ENCODE measurements around the gene HEXA. TPM values are rescaled to one million over a fixed set of nuclear protein-coding genes. Genes with fewer than 3 reads are reported as not detected.
A peak's percentile ranks its signal among the peaks of the same experiment; 100 is the strongest.
"Not testable (repeated sequence)": the region's sequence is repeated elsewhere in the genome, so short reads cannot be mapped to it uniquely, and the experiment has no call there.

Gene HEXA
- 10 to 100 TPM; 35.7 to 61.2 (median 48.3) TPM for total RNA-seq

DNA sequence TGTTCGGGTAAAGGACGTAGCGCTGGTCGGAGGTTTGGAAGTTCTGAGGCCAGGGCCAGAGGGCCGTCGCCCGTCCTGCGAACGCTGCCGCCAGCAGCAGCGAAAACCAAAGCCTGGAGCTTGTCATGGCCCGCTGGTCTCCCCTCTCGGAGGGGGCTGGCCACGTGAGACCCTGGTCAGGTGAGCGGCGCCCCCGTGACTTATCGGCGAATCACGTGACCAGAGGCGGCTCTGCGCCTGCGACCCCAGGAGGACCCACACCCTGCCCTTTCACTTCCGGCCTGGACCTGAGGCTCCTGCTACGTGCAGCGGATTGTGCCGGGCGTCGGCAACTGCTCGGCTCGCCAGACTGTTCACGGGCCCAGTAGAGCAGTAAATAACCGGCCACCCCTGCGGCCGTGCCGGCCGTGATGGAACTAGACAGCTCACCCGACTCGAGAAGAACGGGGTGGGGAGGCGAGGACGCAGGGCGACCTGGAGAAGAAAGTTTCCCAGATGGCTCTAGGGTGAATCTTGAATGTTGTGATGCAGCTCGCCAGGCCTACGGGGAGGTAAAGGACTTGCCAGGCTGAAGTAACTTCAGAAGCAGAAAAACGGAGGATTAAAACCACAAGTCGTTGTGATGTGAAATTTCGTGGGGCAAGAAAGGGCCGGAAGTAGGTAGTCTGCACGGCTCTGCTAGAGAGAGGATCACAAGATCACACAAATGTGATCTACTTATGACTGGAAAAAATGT is at the start of gene HEXA:
HEXA (minus strand) TSS at position 169 of the 736 bp plus-strand sequence; CDS start at position 127, 42 bp downstream.
- DNase-seq (ENCODE audit: low spot score in 2 of 2), result peak; percentile 94 to 99
- intact Hi-C loops (cut with DNase I; ENCODE audit: low total_unique reads), result no loop called here
- 0 to 1% methylated on average over 36 to 39 of the region's 50 CpGs for WGBS, 2 donors
- TF ChIP-seq POLR2A (IDR thresholded peaks at IDR 0.05), result peak in 1 of 2 donors; percentile 66
- TF ChIP-seq, protein P1, sequence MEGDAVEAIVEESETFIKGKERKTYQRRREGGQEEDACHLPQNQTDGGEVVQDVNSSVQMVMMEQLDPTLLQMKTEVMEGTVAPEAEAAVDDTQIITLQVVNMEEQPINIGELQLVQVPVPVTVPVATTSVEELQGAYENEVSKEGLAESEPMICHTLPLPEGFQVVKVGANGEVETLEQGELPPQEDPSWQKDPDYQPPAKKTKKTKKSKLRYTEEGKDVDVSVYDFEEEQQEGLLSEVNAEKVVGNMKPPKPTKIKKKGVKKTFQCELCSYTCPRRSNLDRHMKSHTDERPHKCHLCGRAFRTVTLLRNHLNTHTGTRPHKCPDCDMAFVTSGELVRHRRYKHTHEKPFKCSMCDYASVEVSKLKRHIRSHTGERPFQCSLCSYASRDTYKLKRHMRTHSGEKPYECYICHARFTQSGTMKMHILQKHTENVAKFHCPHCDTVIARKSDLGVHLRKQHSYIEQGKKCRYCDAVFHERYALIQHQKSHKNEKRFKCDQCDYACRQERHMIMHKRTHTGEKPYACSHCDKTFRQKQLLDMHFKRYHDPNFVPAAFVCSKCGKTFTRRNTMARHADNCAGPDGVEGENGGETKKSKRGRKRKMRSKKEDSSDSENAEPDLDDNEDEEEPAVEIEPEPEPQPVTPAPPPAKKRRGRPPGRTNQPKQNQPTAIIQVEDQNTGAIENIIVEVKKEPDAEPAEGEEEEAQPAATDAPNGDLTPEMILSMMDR (IDR thresholded peaks at IDR 0.05), result no peak
- peak within 1 kb of the TSS; percentile 58 for H3K4me3 ChIP-seq (ENCODE audit: low read depth, poor library complexity, severe bottlenecking)

DNA sequence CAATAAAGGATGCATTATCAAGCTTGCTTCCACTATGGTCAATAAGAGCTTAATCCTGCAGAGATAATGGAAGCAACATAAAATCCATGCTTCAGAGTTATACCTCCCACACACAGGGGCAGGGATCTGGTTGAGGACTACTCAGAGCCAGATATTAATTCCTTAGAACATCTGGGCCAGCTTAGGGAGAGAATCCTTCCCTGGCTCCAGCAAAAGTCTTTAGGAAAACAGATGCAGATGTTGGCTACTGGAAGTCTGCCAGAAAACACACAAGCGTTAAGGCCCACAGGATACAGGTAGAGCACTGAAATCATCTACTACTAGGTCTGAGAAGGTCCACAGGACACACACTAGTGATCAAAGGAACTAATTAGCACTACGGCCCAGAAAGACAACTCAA is 47.4 kb upstream of the HEXA start:
- intact Hi-C loops (cut with DNase I; ENCODE audit: low total_unique reads), result no loop called here
- no peak overlapping the region for H3K4me3 ChIP-seq (ENCODE audit: low read depth, poor library complexity, severe bottlenecking)
- 41 to 60% methylated on average over 2 of the region's 2 CpGs for WGBS, 2 donors
- DNase-seq (ENCODE audit: low spot score in 2 of 2), result no peak
- TF ChIP-seq, protein P1 (IDR thresholded peaks at IDR 0.05), result no peak
- no peak for TF ChIP-seq POLR2A (IDR thresholded peaks at IDR 0.05)

DNA sequence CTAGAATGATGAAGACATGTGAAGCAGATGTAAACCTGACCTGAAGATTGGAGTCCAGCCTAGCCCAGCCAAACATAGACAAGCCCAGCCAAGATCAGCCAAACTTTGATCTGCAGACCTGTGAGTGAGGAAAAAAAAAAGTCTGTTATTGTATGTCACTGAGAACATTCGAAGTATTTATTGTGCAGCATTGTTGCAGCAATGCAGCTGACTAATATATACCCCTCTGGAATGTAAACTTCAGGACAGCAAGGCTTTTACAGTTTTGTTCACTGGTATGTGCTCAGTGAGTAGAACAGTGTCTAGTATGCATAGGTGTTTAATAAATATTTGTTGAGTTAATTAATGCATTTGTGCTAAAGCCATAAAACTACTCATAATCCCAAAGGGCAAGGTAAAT is 45.7 kb upstream of the HEXA start:
- H3K4me3 ChIP-seq (ENCODE audit: low read depth, poor library complexity, severe bottlenecking), result no peak overlapping the region
- no peak for DNase-seq (ENCODE audit: low spot score in 2 of 2)
- TF ChIP-seq, protein P1 (IDR thresholded peaks at IDR 0.05), result no peak
- TF ChIP-seq POLR2A (IDR thresholded peaks at IDR 0.05), result no peak
- intact Hi-C loops (cut with DNase I; ENCODE audit: low total_unique reads), result no loop called here
- 52 to 56% methylated on average over 1 of the region's 1 CpG for WGBS, 2 donors

DNA sequence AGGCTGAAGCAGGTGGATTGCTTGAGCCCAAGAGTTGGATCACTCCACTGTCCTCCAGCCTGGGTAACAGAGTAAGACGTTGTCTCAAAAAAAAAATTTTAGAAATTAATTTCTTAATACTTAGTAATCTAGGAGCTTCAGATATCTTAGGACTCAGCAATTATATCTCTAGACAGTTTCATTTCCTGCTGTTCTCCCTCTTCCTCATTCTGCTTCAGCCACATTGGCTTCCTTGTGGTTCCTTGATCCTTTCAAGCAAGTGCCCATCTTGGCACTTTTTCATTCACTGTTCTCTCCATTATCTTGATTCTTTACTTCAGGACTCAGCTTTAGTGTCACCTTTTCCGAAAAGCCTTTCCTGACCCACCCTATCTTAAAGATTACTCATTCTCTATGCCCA is 44.8 kb upstream of the HEXA start:
- DNase-seq (ENCODE audit: low spot score in 2 of 2), result no peak
- no peak overlapping the region for H3K4me3 ChIP-seq (ENCODE audit: low read depth, poor library complexity, severe bottlenecking)
- intact Hi-C loops (cut with DNase I; ENCODE audit: low total_unique reads), result no loop called here
- TF ChIP-seq, protein P1 (IDR thresholded peaks at IDR 0.05), result no peak
- TF ChIP-seq POLR2A (IDR thresholded peaks at IDR 0.05), result no peak
- WGBS, 2 donors, result 67 to 77% methylated on average over 2 of the region's 2 CpGs

DNA sequence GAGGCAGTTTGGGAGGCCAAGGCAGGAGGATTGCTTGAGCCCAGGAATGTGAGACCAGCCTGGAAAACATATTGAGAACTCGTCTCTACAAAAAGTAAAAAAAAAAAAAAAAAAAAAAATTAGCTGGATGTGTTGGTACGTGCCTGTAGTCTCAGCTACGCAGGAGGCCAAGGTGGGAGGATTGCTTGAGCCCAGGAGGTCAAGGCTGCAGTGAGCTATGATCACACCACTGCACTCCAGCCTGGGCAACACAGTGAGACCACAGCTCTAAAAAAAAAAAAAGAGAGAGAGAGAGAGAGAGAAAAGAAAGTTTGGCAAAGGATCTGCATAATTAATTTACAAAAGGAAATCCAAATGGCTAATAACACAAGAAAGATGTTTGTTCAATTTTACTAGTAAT is 44.0 kb upstream of the HEXA start:
- intact Hi-C loops (cut with DNase I; ENCODE audit: low total_unique reads); DNase-seq (ENCODE audit: low spot score in 2 of 2); H3K4me3 ChIP-seq (ENCODE audit: low read depth, poor library complexity, severe bottlenecking): not testable (repeated sequence)
- 59% methylated on average over 3 of the region's 3 CpGs for WGBS, 2 donors

DNA sequence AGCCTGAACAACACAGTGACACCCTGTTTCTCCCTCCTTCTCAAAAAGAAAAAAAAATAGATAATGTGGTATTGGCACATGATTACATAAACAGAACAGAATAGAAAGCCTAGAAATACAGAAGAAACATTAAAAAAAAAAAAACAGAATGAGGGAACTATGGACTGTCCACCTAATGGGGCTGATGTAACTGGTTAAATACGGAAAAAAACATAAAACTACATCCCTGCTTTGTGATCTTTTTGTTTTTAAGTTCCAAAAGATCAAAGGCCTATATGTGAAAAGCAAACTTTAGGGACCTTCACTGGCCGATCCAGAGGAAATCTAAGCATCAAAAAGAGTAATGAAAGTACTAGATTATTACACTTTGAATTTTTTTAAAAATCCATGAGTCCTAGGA is 39.5 kb upstream of the HEXA start:
- intact Hi-C loops (cut with DNase I; ENCODE audit: low total_unique reads), result no loop called here
- H3K4me3 ChIP-seq (ENCODE audit: low read depth, poor library complexity, severe bottlenecking), result no peak overlapping the region
- TF ChIP-seq, protein P1 (IDR thresholded peaks at IDR 0.05), result no peak
- no peak for TF ChIP-seq POLR2A (IDR thresholded peaks at IDR 0.05)
- WGBS, 2 donors, result 70% methylated on average over 2 of the region's 2 CpGs
- DNase-seq (ENCODE audit: low spot score in 2 of 2), result no peak

DNA sequence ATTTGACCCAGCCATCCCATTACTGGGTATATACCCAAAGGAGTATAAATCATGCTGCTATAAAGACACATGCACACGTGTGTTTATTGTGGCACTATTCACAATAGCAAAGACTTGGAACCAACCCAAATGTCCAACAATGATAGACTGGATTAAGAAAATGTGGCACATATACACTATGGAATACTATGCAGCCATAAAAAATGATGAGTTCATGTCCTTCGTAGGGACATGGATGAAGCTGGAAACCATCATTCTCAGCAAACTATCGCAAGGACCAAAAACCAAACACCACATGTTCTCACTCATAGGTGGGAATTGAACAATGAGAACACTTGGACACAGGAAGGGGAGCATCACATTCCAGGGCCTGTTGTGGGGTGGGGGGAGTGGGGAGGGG is 37.5 kb upstream of the HEXA start:
- H3K4me3 ChIP-seq (ENCODE audit: low read depth, poor library complexity, severe bottlenecking); DNase-seq (ENCODE audit: low spot score in 2 of 2); intact Hi-C loops (cut with DNase I; ENCODE audit: low total_unique reads): not testable (repeated sequence)
- WGBS, 2 donors, result 74 to 83% methylated on average over 3 of the region's 3 CpGs

All from lower leg skin (tissue), 4 donors.